Mesothelial cell of epicardium (in vitro differentiated cells): Measurements from ENCODE around the gene FARP2. TPM values are rescaled to one million over a fixed set of nuclear protein-coding genes. Genes with fewer than 3 reads are reported as not detected.

Source experiments
- DNase-seq, 2 experiments: peaks; one replicate each; pipeline ENCODE4 v3.0.0; 2021; ENCODE audit warnings: low spot score in 2 of 2; ENCODE audit not compliant: unreplicated experiment in 2 of 2
- H3K27ac Mint-ChIP-seq: 2 replicates; pipeline ENCODE4 v1.8.0; 2021; ENCODE audit warnings: mixed read lengths
- H3K27me3 Mint-ChIP-seq: 2 replicates; pipeline ENCODE4 v1.8.0; 2021; ENCODE audit warnings: low read depth, mixed read lengths
- H3K36me3 Mint-ChIP-seq: 2 replicates; pipeline ENCODE4 v1.8.0; 2021; ENCODE audit warnings: mixed read lengths
- H3K4me1 Mint-ChIP-seq: 2 replicates; pipeline ENCODE4 v1.8.0; 2021; ENCODE audit warnings: mixed read lengths
- H3K4me3 Mint-ChIP-seq: 2 replicates; pipeline ENCODE4 v1.8.0; 2021; ENCODE audit warnings: mild to moderate bottlenecking, moderate library complexity, mixed read lengths
- H3K9me3 Mint-ChIP-seq: 2 replicates; pipeline ENCODE4 v1.8.0; 2021; ENCODE audit warnings: mixed read lengths
- CTCF ChIP-seq: fragments of 200-600 bp; sonication (generic); IDR thresholded peaks from one replicate; pipeline ENCODE4 v1.5.0; 2021; ENCODE audit warnings: antibody characterized with exemption; ENCODE audit not compliant: unreplicated experiment
- total RNA-seq: library from RNA; stranded (reverse); gene quantifications from 3 replicates; pipeline ENCODE4 v1.2.1, GENCODE V29; 2021

FARP2 gene
- total RNA-seq, 1 donor from 2014 or later, result 54.9 TPM

DNA sequence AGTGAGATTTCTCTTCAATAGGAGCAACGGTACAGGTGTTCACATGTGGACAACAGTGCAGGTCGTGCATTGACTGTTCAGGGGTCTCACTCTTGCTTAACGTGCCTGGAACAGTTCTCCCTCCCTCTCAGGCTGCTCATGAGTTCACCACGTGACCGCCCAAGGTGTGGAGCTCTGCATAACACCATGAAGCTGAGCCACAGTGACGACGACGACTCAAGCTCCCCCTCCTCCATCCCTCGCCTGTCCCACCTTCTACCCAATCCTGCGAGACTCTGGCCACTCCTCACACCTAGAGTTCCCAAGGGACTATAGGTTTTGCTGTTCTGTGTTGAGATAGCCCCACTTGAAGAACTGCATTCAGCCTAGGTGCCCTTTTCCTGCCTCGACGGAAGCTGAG is 109.5 kb downstream of the FARP2 start:
- no peaks in the 10 kb centered on the region for H3K9me3 Mint-ChIP-seq
- TF ChIP-seq CTCF, result no peak
- H3K27ac Mint-ChIP-seq, result no peak overlapping the region
- H3K36me3 Mint-ChIP-seq, result no peaks in the 10 kb centered on the region
- no peaks in the 10 kb centered on the region for H3K27me3 Mint-ChIP-seq
- DNase-seq, result no peak
- H3K4me3 Mint-ChIP-seq, result no peak overlapping the region
- H3K4me1 Mint-ChIP-seq, result no peaks in the 10 kb centered on the region

GRCh38 chr2:241466230-241466629 is 110.1 kb downstream of the FARP2 start:
- no peaks in the 10 kb centered on the region for H3K36me3 Mint-ChIP-seq
- H3K27me3 Mint-ChIP-seq, result no peaks in the 10 kb centered on the region

DNA sequence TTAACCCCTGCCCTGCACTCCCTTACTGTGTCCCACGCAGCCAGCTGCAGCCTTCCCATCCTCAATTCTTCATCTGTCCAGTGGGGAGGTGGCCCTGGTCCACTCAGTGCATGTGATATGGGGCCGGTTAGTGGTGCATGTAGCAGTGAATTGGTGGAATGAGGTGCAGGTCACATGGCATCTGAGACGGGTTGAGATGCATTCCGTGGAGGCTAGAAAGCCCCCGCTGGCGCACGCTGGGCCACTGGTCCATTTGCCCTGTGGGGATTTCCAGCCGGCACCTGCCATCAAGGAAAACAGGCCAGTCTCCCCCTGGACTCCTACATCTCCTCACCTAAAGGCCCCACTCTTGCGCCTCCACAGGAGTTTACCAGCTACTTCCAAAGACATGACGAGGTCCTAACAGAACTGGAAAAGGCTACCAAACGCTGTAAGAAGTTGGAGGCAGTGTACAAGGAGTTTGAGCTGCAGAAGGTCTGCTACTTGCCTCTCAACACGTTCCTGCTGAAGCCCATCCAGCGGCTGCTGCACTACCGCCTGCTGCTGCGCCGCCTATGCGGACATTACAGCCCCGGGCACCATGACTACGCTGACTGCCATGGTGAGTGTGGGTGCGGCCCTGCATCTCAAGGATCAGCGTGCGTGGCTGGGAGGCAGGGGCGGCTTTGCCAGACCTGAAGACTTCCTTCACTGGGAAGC is 111.8 kb downstream of the FARP2 start:
- no peak overlapping the region for H3K4me3 Mint-ChIP-seq
- no peaks in the 10 kb centered on the region for H3K9me3 Mint-ChIP-seq
- peaks cover 10% of the 10 kb centered on the region for H3K27me3 Mint-ChIP-seq
- no peak for TF ChIP-seq CTCF
- H3K27ac Mint-ChIP-seq, result no peak overlapping the region
- no peak for DNase-seq
- no peaks in the 10 kb centered on the region for H3K36me3 Mint-ChIP-seq
- H3K4me1 Mint-ChIP-seq, result no peaks in the 10 kb centered on the region

More at GRCh38 chr2:241466230-241466629, 110.1 kb downstream of the FARP2 start:
- Mint-ChIP-seq H3K9me3 (no peaks in the 10 kb centered on the region), H3K27ac (no peak overlapping the region), H3K4me1 (no peaks in the 10 kb centered on the region), H3K4me3 (no peak overlapping the region)
- no peak for TF ChIP-seq CTCF
- no peak for DNase-seq

GRCh38 chr2:241468476-241468781 is 112.3 kb downstream of the FARP2 start:
- H3K9me3 Mint-ChIP-seq, result no peaks in the 10 kb centered on the region
- no peaks in the 10 kb centered on the region for H3K4me1 Mint-ChIP-seq
- H3K36me3 Mint-ChIP-seq, result no peaks in the 10 kb centered on the region
- H3K27me3 Mint-ChIP-seq, result peaks cover 10% of the 10 kb centered on the region
- no peak for TF ChIP-seq CTCF
- no peak overlapping the region for H3K27ac Mint-ChIP-seq
- DNase-seq, result no peak
- no peak overlapping the region for H3K4me3 Mint-ChIP-seq

GRCh38 chr2:241469746-241470145 is 113.7 kb downstream of the FARP2 start:
- DNase-seq, result no peak
- no peak overlapping the region for H3K27ac Mint-ChIP-seq
- peaks cover 10% of the 10 kb centered on the region for H3K27me3 Mint-ChIP-seq
- no peak overlapping the region for H3K4me3 Mint-ChIP-seq
- no peaks in the 10 kb centered on the region for H3K36me3 Mint-ChIP-seq
- H3K4me1 Mint-ChIP-seq, result no peaks in the 10 kb centered on the region
- H3K9me3 Mint-ChIP-seq, result no peaks in the 10 kb centered on the region
- no peak for TF ChIP-seq CTCF

DNA sequence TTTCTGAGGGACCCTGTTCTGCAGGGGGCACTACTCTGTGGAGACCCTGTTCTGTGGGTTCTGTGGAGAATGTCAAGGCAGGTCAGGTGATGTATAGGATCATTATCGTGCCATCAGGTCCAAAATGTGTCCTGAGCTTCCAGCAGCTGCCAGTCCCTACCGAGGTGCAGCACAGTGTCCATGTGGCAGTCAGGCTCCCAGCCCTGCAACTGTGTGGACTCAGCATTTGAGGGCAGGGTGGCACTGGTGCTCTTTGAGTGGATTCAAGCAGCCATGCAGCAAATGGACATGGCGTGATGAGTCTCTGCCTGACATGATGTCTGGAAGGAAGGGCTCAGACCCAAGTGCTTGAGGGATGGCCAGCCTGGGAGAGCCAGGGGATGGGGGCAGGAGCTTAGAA is 117.3 kb downstream of the FARP2 start:
- TF ChIP-seq CTCF, result no peak
- Mint-ChIP-seq H3K4me3 (no peak overlapping the region), H3K27me3 (peaks cover 10% of the 10 kb centered on the region), H3K9me3 (no peaks in the 10 kb centered on the region), H3K27ac (no peak overlapping the region), H3K4me1 (no peaks in the 10 kb centered on the region), H3K36me3 (peaks cover 2% of the 10 kb centered on the region)
- DNase-seq, result no peak
